Measurements from ENCODE around the gene MRTFB. TPM values are rescaled to one million over a fixed set of nuclear protein-coding genes. Genes with fewer than 3 reads are reported as not detected.

Gene MRTFB
- total RNA-seq, 1 experiment from 2014 or later: 7.7 TPM

GRCh38 chr16:14061732-14062259 is 9.3 kb upstream of the MRTFB start:
- no peak for DNase-seq (ENCODE audit: low read depth)
- in situ Hi-C loops (cut with HindIII; ENCODE audit: low pct_unique_long_range_greater_than_20kb, low sequenced_read_pairs): no loop called here

- DNase-seq (ENCODE audit: low read depth): no peak
- in situ Hi-C loops (cut with HindIII; ENCODE audit: low pct_unique_long_range_greater_than_20kb, low sequenced_read_pairs): no loop called here
Observed at GRCh38 chr16:14062261-14062660, 8.9 kb upstream of the MRTFB start.

- in situ Hi-C loops (cut with HindIII; ENCODE audit: low pct_unique_long_range_greater_than_20kb, low sequenced_read_pairs): no loop called here
- no peak for DNase-seq (ENCODE audit: low read depth)
Observed at GRCh38 chr16:14063618-14064581, 7.2 kb upstream of the MRTFB start.

GRCh38 chr16:14069818-14070217 is 1.3 kb upstream of the MRTFB start:
- no peak for DNase-seq (ENCODE audit: low read depth)
- in situ Hi-C loops (cut with HindIII; ENCODE audit: low pct_unique_long_range_greater_than_20kb, low sequenced_read_pairs): no loop called here

DNA sequence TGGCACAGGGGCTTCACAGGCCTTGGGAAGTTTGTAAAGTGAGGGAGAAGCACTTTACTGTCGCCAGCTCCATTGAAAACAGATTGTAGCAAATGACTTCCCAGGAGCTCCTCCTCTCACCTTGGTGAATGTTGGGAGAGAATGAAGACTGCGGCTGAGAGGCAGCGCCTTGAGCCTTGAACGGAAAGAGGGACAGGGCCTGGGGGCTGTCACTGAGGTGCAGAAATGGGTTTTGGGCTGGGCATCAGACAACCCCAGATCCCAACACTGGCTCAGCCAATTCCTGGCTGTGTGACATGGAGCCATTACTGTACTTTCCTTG is 603 bp upstream of the MRTFB start:
- in situ Hi-C loops (cut with HindIII; ENCODE audit: low pct_unique_long_range_greater_than_20kb, low sequenced_read_pairs): no loop called here
- DNase-seq (ENCODE audit: low read depth): no peak

DNA sequence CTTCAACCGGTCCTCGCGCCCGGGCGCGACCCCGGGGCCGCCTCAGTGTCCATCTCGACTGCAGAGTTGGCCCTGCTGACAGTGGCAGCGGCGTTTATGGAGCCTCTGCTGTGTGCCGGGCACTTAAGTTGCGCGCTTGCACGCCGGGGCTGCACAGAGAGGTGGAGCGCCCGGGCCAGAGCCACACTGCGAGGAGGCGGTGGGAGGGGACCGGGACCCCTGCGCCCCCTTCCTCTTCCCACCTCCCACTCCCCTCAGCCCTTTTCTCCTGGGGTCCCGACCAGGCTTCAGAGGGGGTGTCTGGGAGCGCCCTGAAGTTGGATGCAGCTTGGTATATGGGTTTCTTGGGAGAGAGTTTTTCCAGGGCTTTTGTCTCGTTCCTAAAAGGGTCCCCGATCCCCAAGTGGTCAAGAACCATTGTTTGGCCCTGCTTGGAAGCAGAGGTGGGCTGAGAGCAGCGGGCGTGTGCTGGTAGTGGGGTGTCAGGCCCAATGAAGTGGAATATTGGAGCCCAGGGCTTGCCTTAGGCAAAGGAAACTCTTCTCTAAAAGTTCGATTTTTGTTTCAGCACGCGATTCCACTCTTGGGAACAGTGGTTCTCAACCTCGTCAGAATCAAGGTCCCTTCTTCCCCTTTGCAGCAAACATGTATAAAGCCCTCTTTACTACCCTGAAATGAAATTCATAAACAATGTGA is 605 bp downstream of the MRTFB start:
- in situ Hi-C loops (cut with HindIII; ENCODE audit: low pct_unique_long_range_greater_than_20kb, low sequenced_read_pairs): no loop called here
- peak; percentile 16 for DNase-seq (ENCODE audit: low read depth)

GRCh38 chr16:14072360-14072759 is 1.2 kb downstream of the MRTFB start:
- no peak for DNase-seq (ENCODE audit: low read depth)
- in situ Hi-C loops (cut with HindIII; ENCODE audit: low pct_unique_long_range_greater_than_20kb, low sequenced_read_pairs): no loop called here

DNA sequence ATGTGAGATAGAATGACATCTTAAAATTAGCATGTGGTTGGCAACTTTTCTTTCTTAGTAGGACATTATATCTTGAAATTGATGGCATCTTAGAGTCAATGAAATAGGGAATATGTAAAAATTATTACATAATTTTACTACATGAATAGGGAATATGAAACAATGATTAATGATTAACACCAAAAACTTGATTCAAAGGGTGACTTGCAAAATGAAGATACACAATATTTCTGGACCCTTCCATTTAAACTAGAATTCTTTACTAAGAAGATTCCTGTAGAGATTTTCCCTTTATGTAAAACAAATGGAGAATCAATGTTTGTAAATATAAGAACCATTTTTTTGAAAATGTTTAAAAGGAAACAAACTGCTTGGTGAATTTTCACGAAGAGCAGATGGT is 3.4 kb downstream of the MRTFB start:
- in situ Hi-C loops (cut with HindIII; ENCODE audit: low pct_unique_long_range_greater_than_20kb, low sequenced_read_pairs): no loop called here
- no peak for DNase-seq (ENCODE audit: low read depth)

DNA sequence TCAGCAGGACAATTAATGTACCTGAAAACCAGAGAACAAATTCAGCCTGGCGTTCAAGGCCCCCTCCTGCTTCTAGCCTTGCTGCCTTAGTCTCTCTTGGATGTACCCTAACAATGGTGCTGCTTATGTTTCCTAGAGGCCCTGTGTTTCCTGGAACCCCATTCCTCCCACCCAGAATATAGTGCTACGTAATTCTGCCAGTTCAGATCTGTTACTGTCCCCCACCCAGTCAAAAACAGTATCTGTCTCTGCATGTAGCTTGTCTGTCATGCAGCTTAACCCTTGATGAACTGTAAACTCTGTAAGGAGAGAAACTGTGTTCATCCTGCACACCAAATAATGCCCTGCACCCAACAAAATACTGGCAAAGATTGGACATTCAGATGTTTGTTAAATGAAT is 6.8 kb downstream of the MRTFB start:
- in situ Hi-C loops (cut with HindIII; ENCODE audit: low pct_unique_long_range_greater_than_20kb, low sequenced_read_pairs): no loop called here
- no peak for DNase-seq (ENCODE audit: low read depth)

DNA sequence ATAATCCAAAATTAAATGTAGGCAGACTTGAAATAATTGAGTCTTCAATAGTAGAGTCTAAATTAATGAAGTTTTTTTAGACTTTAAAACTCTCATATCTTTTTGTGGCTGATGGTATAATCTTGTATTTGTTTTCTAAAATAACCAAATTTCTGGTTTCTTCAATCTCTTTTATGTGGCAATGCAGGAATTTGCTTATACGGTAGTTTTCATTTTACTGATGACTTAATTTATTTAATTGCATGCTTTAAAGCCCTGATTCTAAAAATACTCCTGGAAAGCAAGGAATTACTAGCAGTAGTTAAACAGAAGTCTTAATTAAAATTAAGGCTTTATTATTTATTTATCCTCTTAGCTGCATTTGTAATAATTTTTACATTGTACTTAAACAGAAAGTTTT is 15.4 kb downstream of the MRTFB start:
- DNase-seq (ENCODE audit: low read depth): no peak
- in situ Hi-C loops (cut with HindIII; ENCODE audit: low pct_unique_long_range_greater_than_20kb, low sequenced_read_pairs): no loop called here

DNA sequence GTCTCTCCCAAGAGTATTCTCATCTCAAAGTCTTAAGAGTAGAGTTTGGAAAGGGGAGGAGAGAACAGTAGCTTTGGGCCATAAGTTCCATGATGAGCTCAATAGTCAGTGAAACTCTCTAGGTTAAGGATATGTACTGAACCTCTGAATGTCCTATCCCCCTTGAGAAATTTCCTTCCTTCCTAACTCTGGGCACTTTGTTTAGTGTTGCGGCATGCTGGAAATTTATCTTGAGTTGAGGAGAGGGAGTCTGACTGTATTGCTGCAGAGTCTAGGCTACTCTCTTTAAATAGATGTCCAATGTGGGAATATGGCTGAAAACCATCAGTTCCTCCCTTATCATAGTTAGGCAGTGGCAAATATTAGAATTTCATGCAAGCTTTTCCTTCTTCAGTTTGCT is 16.1 kb downstream of the MRTFB start:
- in situ Hi-C loops (cut with HindIII; ENCODE audit: low pct_unique_long_range_greater_than_20kb, low sequenced_read_pairs): no loop called here
- no peak for DNase-seq (ENCODE audit: low read depth)

DNA sequence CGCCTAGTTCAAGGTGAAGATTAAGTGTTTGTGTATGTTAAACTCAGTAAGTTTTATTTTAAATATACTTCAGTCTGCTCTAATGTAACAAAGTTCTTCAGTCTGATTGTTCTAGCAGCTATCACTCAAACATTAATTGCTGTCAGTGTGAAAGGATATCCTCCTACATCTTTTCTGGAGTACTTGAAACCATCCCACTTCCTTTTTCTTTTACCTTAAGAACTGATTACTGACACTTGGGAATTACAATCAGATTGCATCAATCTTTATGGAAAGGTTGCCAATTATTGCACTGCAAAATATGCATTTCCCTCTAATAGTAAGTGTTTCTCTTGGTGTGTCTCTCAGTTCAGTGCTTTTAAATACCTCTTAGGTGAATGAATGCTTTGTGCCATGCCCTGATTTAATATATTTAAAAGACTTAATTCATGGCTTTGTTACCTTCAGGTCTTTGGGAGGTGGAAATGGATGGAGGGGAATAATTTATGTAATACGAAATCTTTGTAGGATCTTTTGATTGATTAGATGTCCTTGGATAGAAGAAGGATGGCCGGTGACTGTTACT is 16.6 kb downstream of the MRTFB start:
- no peak for DNase-seq (ENCODE audit: low read depth)
- in situ Hi-C loops (cut with HindIII; ENCODE audit: low pct_unique_long_range_greater_than_20kb, low sequenced_read_pairs): no loop called here

GRCh38 chr16:14088155-14088753 is 17.1 kb downstream of the MRTFB start:
- in situ Hi-C loops (cut with HindIII; ENCODE audit: low pct_unique_long_range_greater_than_20kb, low sequenced_read_pairs): no loop called here

DNA sequence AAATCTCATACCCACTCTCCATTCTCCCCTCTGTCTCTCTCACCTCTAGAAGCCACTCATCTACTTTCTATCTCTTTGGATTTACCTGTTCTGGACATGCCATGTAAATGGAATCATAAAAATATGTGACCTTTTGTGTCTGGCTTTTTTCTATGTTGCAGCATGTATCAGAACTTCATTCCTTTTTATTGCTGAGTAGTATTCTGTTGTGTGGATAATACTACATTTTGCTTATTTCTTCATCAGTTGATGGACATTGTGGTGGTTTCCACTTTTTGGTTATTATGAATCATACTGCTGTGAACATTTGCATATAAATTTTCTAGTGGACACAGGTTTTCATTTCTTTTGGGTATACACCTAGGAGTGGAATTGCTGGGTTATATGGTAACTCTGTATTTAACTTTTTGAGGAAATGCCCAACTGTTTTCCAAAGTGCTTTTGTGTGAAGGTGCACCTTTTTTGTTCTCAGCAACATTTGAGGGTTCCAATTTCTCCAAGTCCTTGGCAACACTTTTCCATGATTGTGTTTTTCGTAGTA is 18.2 kb downstream of the MRTFB start:
- no peak for DNase-seq (ENCODE audit: low read depth)
- in situ Hi-C loops (cut with HindIII; ENCODE audit: low pct_unique_long_range_greater_than_20kb, low sequenced_read_pairs): no loop called here

More at GRCh38 chr16:14088155-14088753, 17.1 kb downstream of the MRTFB start:
- no peak for DNase-seq (ENCODE audit: low read depth)

DNA sequence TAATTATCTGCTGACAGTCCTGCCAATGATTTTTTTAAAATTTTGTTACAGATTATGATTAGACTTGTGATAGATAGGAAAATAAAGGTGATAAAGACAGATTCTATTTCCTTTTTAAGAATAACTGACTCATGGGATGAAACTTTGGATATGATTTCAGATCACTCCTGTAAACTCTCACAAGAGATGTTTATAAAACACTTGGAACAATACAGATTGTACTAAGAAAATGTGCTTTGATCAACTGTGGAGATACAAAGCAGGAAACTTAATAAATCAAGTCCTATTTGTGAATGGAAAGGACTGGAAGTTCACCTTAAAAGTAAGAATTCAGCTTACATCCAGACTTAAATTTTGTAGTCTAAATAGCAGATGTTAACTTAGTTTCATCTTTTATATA is 21.4 kb downstream of the MRTFB start:
- in situ Hi-C loops (cut with HindIII; ENCODE audit: low pct_unique_long_range_greater_than_20kb, low sequenced_read_pairs): no loop called here
- DNase-seq (ENCODE audit: low read depth): no peak

DNA sequence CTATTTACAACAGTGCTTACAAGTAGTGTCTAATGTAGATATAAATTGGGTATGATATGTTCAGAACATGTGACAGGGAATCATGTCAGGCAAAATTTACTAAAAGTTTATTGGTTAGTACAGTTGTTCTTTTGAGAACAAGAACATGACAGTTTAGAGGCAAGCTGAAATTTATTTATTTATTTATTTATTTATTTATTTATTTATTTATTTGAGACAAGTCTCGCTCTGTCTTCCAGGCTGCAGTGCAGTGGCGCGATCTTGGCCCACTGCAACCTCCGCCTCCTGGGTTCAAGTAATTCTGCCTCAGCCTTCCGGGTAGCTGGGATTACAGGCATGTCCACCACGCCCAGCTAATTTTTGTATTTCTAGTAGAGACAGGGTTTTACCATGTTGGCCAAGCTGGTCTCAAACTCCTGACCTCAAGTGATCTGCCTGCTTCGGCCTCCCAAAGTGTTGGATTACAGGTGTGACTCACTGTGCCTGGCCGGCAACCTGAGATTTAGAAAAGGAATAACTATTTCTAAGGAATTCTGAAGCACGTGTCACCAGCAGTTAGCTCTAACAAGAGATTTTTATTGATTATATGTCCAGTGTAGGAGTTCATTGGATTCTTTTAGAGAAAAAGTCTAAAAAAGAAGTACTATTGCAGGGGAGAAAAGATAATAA is 24.9 kb downstream of the MRTFB start:
- in situ Hi-C loops (cut with HindIII; ENCODE audit: low pct_unique_long_range_greater_than_20kb, low sequenced_read_pairs): no loop called here
- no peak for DNase-seq (ENCODE audit: low read depth)

- no peak for DNase-seq (ENCODE audit: low read depth)
- in situ Hi-C loops (cut with HindIII; ENCODE audit: low pct_unique_long_range_greater_than_20kb, low sequenced_read_pairs): no loop called here
Observed at GRCh38 chr16:14097182-14097959, 26.3 kb downstream of the MRTFB start.

Data from Caki2 (cell line).